SK-N-SH (cell line): ENCODE data around the gene CLASRP. TPM values are rescaled to one million over a fixed set of nuclear protein-coding genes. Genes with fewer than 3 reads are reported as not detected.

Source experiments
- CTCF ChIA-PET: fragments of 300-600, 350-600 bp; formaldehyde crosslinking; extraction: SDS; loops from one replicate; lab custom pipeline; 2021; lab: Yijun Ruan, JAX
- POLR2A ChIA-PET: fragments of 350-600 bp; sonication (Branson Sonifier 250); formaldehyde crosslinking; extraction: SDS; loops from one replicate; lab custom pipeline; 2020; ENCODE audit warnings: antibody characterized with exemption, inconsistent platforms; lab: Yijun Ruan, JAX
- DNase-seq: peaks from one replicate; pipeline ENCODE4 v3.0.0; 2012
- H2AFZ ChIP-seq: fragments of 200-600 bp; sonication (generic); 2 replicates; pipeline ENCODE4 v1.8.1; 2016; ENCODE audit warnings: antibody characterized with exemption, mild to moderate bottlenecking, low read depth
- H3F3A ChIP-seq: fragments of 200-600 bp; sonication (generic); replicated peaks from 2 replicates; pipeline ENCODE3; 2016; ENCODE audit warnings: antibody characterized with exemption, mild to moderate bottlenecking; ENCODE audit not compliant: insufficient read depth
- H3K27ac ChIP-seq, 2 experiments: fragments of 200-500 bp in 1 of 2; fragments of 200-600 bp in 1 of 2; sonication (Bioruptor generic) in 1 of 2; sonication (generic), shearing (Covaris generic) in 1 of 2; 2 replicates each; pipeline versions ENCODE4 v1.5.1 to v1.6.1; 2014 to 2016; ENCODE audit warnings: low read depth in 2 of 2, inconsistent platforms in 1 of 2, low read length in 1 of 2, mild to moderate bottlenecking in 1 of 2, mixed read lengths in 1 of 2
- H3K27me3 ChIP-seq: fragments of 200-600 bp; sonication (generic), shearing (Covaris generic); 2 replicates; pipeline ENCODE4 v1.6.1; 2016; ENCODE audit warnings: mixed run types; ENCODE audit not compliant: insufficient read depth
- H3K36me3 ChIP-seq, 2 experiments: fragments of 200-500 bp in 1 of 2; fragments of 200-600 bp in 1 of 2; sonication (Bioruptor generic) in 1 of 2; sonication (generic) in 1 of 2; replicated peaks in 1 of 2; 2 replicates each; pipeline versions ENCODE3 to v1.5.1; 2014 to 2016; ENCODE audit warnings: low read length in 1 of 2, mild to moderate bottlenecking in 1 of 2; ENCODE audit not compliant: insufficient read depth in 2 of 2, control insufficient read depth in 1 of 2
- H3K4me1 ChIP-seq, 2 experiments: fragments of 200-500 bp in 1 of 2; fragments of 200-600 bp in 1 of 2; sonication (Bioruptor generic) in 1 of 2; sonication (generic), shearing (Covaris generic) in 1 of 2; 2 replicates each; pipeline versions ENCODE4 v1.5.1 to v1.6.1; 2014 to 2016; ENCODE audit warnings: low read depth in 1 of 2, low read length in 1 of 2, mixed run types in 1 of 2; ENCODE audit not compliant: insufficient read depth in 2 of 2, control insufficient read depth in 1 of 2
- H3K4me2 ChIP-seq: fragments of 200-600 bp; sonication (generic), shearing (Covaris generic); 2 replicates; pipeline ENCODE4 v1.6.1; 2017; ENCODE audit warnings: mixed run types
- H3K4me3 ChIP-seq, 2 experiments: fragments of 200-500 bp in 1 of 2; fragments of 200-600 bp in 1 of 2; sonication (Bioruptor generic) in 1 of 2; sonication (generic), shearing (Covaris generic) in 1 of 2; 2 replicates each; pipeline versions ENCODE4 v1.5.1 to v1.8.1; 2014 to 2016; ENCODE audit warnings: low read depth in 2 of 2, inconsistent platforms in 1 of 2, low read length in 1 of 2, mild to moderate bottlenecking in 1 of 2, mixed read lengths in 1 of 2, moderate library complexity in 1 of 2
- H3K79me2 ChIP-seq: fragments of 200-600 bp; sonication (generic); 2 replicates; pipeline ENCODE4 v1.8.1; 2017; ENCODE audit warnings: mild to moderate bottlenecking; ENCODE audit not compliant: insufficient read depth
- H3K9ac ChIP-seq: fragments of 200-600 bp; sonication (generic); 2 replicates; pipeline ENCODE4 v1.6.1; 2017; ENCODE audit warnings: mixed run types
- H3K9me2 ChIP-seq: fragments of 200-600 bp; sonication (generic); 2 replicates; pipeline ENCODE4 v1.6.1; 2017; ENCODE audit warnings: mixed run types
- H3K9me3 ChIP-seq: fragments of 200-600 bp; sonication (generic); 2 replicates; pipeline ENCODE4 v1.6.1; 2017; ENCODE audit warnings: mixed run types, mild to moderate bottlenecking, moderate library complexity
- H4K20me1 ChIP-seq: fragments of 200-600 bp; sonication (generic); 2 replicates; pipeline ENCODE4 v1.6.1; 2017; ENCODE audit warnings: mild to moderate bottlenecking, mixed run types; ENCODE audit not compliant: insufficient read depth
- CHD2 ChIP-seq: fragments of 150-350 bp; IDR thresholded peaks from 2 replicates; pipeline ENCODE4 v1.6.1; 2018; ENCODE audit warnings: low read length; ENCODE audit not compliant: partially characterized antibody
- CTCF ChIP-seq: fragments of 200-600 bp; sonication (generic); IDR thresholded peaks from 2 replicates; pipeline ENCODE4 v1.6.1; 2017; ENCODE audit warnings: antibody characterized with exemption, mild to moderate bottlenecking, moderate library complexity
- ELF1 ChIP-seq: IDR thresholded peaks from 2 replicates; pipeline ENCODE4 v1.4.0; 2012
- EP300 ChIP-seq, 2 experiments: IDR thresholded peaks; 2 replicates each; pipeline versions ENCODE4 v1.4.0 to v1.6.1; 2012; ENCODE audit warnings: borderline replicate concordance in 1 of 2, low read depth in 1 of 2, low read length in 1 of 2
- FOSL2 ChIP-seq: IDR thresholded peaks from 2 replicates; pipeline ENCODE4 v1.4.0; 2012; ENCODE audit warnings: low read depth, mild to moderate bottlenecking, moderate library complexity, borderline replicate concordance
- FOXM1 ChIP-seq: IDR thresholded peaks from 2 replicates; pipeline ENCODE4 v1.4.0; 2012; ENCODE audit warnings: low read depth, mild to moderate bottlenecking
- IRF3 ChIP-seq: fragments of 150-350 bp; IDR thresholded peaks from 2 replicates; pipeline ENCODE4 v1.6.1; 2016; ENCODE audit warnings: mild to moderate bottlenecking, low read depth, low read length
- JUND ChIP-seq: IDR thresholded peaks from 2 replicates; pipeline ENCODE4 v1.4.0; 2012
- MEF2A ChIP-seq: IDR thresholded peaks from 2 replicates; pipeline ENCODE4 v1.4.0; 2012; ENCODE audit warnings: low read depth, borderline replicate concordance
- MXI1 ChIP-seq: IDR thresholded peaks from 2 replicates; pipeline ENCODE4 v1.6.1; 2012; ENCODE audit warnings: mild to moderate bottlenecking, low read depth, low read length, improper control_type of control experiment
- NFIC ChIP-seq: IDR thresholded peaks from 2 replicates; pipeline ENCODE4 v1.4.0; 2012; ENCODE audit warnings: borderline replicate concordance
- POLR2AphosphoS5 ChIP-seq: IDR thresholded peaks from 2 replicates; pipeline ENCODE4 v1.6.1; 2012; ENCODE audit warnings: low read depth, low read length
- RAD21 ChIP-seq: IDR thresholded peaks from 2 replicates; pipeline ENCODE4 v1.6.1; 2012; ENCODE audit warnings: mild to moderate bottlenecking, low read length
- RCOR1 ChIP-seq: fragments of 150-350 bp; IDR thresholded peaks from 2 replicates; pipeline ENCODE4 v1.6.1; 2017; ENCODE audit warnings: antibody characterized with exemption, low read length
- ZBTB33 ChIP-seq: IDR thresholded peaks from 2 replicates; pipeline ENCODE4 v1.4.0; 2012; ENCODE audit warnings: low read depth, borderline replicate concordance
- WGBS: methylation state at CpG from one replicate; pipeline ENCODE4 v1.1.6; 2017; ENCODE audit warnings: low lambda C conversion rate; 5-methylcytosine and 5-hydroxymethylcytosine counted together
- polyA plus RNA-seq, 3 experiments: library from polyadenylated mRNA; depleted of rRNA; stranded (reverse); fragments of >200 nt; gene quantifications; 2 replicates each; pipeline ENCODE4 v1.2.3, GENCODE V29; 2012
- TF ChIP-seq, protein P1 (sequence below): IDR thresholded peaks from 2 replicates; pipeline ENCODE4 v1.6.1; 2012; ENCODE audit warnings: mild to moderate bottlenecking, low read depth, low read length, moderate library complexity
- TF ChIP-seq, protein P2 (sequence below): fragments of 150-350 bp; IDR thresholded peaks from 2 replicates; pipeline ENCODE4 v1.6.1; 2017; ENCODE audit warnings: antibody characterized with exemption, low read length, low read depth, borderline replicate concordance

The CLASRP gene
- polyA plus RNA-seq, 1 of the 3 experiments (the other 2 are of a cell fraction): 54.8 TPM

GRCh38 chr19:45099467-45100191, 60.8 kb downstream of the CLASRP start:
- H3K36me3 ChIP-seq: no peaks in the 10 kb centered on the region
- H3K4me1 ChIP-seq: peaks cover 17 to 32% of the 10 kb centered on the region in 2 experiments; a peak in 3 of 4 replicates
- no peaks in the 10 kb centered on the region for H3K9me2 ChIP-seq
- ChIA-PET CTCF (no interaction called here), POLR2A (no interaction called here)
- H3K4me2 ChIP-seq: peak overlapping the region; percentile 77; the same call in 1 of the 2 replicates
- H3K79me2 ChIP-seq: peaks cover 97% of the 10 kb centered on the region
- peak overlapping the region in 1 of 2 experiments; percentile 84; a peak in 1 of 4 replicates for H3K27ac ChIP-seq
- H3K9ac ChIP-seq: no peak overlapping the region
- H3K4me3 ChIP-seq: no peak overlapping the region
- H2AFZ ChIP-seq: no peak overlapping the region
- no peaks in the 10 kb centered on the region for H3K27me3 ChIP-seq
- WGBS: 66% methylated on average over 14 of the region's 25 CpGs
- TF ChIP-seq, protein P1, sequence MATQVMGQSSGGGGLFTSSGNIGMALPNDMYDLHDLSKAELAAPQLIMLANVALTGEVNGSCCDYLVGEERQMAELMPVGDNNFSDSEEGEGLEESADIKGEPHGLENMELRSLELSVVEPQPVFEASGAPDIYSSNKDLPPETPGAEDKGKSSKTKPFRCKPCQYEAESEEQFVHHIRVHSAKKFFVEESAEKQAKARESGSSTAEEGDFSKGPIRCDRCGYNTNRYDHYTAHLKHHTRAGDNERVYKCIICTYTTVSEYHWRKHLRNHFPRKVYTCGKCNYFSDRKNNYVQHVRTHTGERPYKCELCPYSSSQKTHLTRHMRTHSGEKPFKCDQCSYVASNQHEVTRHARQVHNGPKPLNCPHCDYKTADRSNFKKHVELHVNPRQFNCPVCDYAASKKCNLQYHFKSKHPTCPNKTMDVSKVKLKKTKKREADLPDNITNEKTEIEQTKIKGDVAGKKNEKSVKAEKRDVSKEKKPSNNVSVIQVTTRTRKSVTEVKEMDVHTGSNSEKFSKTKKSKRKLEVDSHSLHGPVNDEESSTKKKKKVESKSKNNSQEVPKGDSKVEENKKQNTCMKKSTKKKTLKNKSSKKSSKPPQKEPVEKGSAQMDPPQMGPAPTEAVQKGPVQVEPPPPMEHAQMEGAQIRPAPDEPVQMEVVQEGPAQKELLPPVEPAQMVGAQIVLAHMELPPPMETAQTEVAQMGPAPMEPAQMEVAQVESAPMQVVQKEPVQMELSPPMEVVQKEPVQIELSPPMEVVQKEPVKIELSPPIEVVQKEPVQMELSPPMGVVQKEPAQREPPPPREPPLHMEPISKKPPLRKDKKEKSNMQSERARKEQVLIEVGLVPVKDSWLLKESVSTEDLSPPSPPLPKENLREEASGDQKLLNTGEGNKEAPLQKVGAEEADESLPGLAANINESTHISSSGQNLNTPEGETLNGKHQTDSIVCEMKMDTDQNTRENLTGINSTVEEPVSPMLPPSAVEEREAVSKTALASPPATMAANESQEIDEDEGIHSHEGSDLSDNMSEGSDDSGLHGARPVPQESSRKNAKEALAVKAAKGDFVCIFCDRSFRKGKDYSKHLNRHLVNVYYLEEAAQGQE: no peak
- no peak for TF ChIP-seq POLR2AphosphoS5
- no peak for TF ChIP-seq MXI1
- TF ChIP-seq RCOR1: no peak
- TF ChIP-seq, protein P2, sequence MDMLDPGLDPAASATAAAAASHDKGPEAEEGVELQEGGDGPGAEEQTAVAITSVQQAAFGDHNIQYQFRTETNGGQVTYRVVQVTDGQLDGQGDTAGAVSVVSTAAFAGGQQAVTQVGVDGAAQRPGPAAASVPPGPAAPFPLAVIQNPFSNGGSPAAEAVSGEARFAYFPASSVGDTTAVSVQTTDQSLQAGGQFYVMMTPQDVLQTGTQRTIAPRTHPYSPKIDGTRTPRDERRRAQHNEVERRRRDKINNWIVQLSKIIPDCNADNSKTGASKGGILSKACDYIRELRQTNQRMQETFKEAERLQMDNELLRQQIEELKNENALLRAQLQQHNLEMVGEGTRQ: no peak
- TF ChIP-seq FOSL2: no peak
- no peak for TF ChIP-seq RAD21
- no peak for TF ChIP-seq IRF3
- no peak for TF ChIP-seq ELF1
- no peak for TF ChIP-seq EP300 (IDR thresholded peaks at IDR 0.05; ENCODE audit: borderline replicate concordance in 1 of 2, low read depth in 1 of 2, low read length in 1 of 2)
- no peak for TF ChIP-seq FOXM1
- no peak for TF ChIP-seq ZBTB33
- no peak for TF ChIP-seq JUND
- no peak for TF ChIP-seq MEF2A
- TF ChIP-seq CTCF: no peak
- TF ChIP-seq NFIC: no peak
- TF ChIP-seq CHD2: no peak
- H3K9me3 ChIP-seq: no peaks in the 10 kb centered on the region
- H4K20me1 ChIP-seq: peaks cover 92% of the 10 kb centered on the region
- DNase-seq: no peak
- H3F3A ChIP-seq: peaks cover 13% of the 10 kb centered on the region
